HEK293T (cell line): ENCODE results near the gene CNKSR3.

Experiments
- BHLHE40 ChIP-seq: fragments of 450-650 bp; IDR thresholded peaks from 2 replicates; pipeline ENCODE4 v1.6.1; 2016; ENCODE audit warnings: mild to moderate bottlenecking, moderate library complexity, borderline replicate concordance
- ELF4 ChIP-seq: fragments of 450-650 bp; IDR thresholded peaks from 2 replicates; pipeline ENCODE4 v1.6.1; 2017; ENCODE audit warnings: antibody characterized with exemption
- FOXA1 ChIP-seq: fragments of 450-650 bp; IDR thresholded peaks from 2 replicates; pipeline ENCODE4 v1.6.1; 2016; ENCODE audit warnings: mild to moderate bottlenecking
- FOXK2 ChIP-seq: fragments of 450-650 bp; IDR thresholded peaks from 2 replicates; pipeline ENCODE4 v1.6.1; 2016; ENCODE audit warnings: mild to moderate bottlenecking
- FOXM1 ChIP-seq: fragments of 450-650 bp; IDR thresholded peaks from 2 replicates; pipeline ENCODE4 v1.6.1; 2017; ENCODE audit warnings: mild to moderate bottlenecking, borderline replicate concordance
- NFRKB ChIP-seq: fragments of 450-650 bp; IDR thresholded peaks from 2 replicates; pipeline ENCODE4 v1.6.1; 2016; ENCODE audit warnings: mild to moderate bottlenecking, moderate library complexity
- SP1 ChIP-seq: fragments of 450-650 bp; IDR thresholded peaks from 2 replicates; pipeline ENCODE4 v1.6.1; 2017
- SUZ12 ChIP-seq: fragments of 450-650 bp; IDR thresholded peaks from 2 replicates; pipeline ENCODE4 v1.6.1; 2016; ENCODE audit warnings: mild to moderate bottlenecking

DNA sequence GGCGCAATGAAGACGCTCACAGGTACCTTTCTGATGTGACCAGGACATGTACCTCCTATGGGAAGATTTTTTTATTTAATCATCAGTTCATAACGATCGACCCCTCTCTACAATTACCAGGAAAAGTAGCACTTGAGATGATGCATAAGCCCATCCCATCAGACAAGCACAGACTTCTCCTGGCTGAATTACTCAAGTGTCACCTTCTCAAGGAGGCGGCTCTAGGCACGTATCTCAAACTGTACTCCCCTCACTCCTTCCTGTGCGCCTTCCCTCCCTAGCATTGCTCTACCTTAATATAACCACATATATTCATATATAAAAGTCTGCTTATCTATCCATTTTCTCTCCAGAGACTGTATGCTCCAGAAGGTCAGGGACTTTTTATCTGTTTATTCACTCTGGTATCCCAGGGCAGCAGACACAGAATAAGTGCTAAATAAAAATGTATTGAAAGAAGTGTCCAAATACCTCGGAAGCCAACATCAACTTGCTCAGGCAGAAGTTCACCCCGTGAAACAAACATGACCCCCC is 71.5 kb downstream of the CNKSR3 start:
- TF ChIP-seq ELF4 (no peak), BHLHE40 (no peak), SP1 (no peak), FOXM1 (no peak), SUZ12 (no peak), FOXK2 (no peak), NFRKB (no peak), FOXA1 (no peak)
